Neuron (in vitro differentiated cells): ENCODE data around the gene THRAP3.
"Not testable (repeated sequence)": the region's sequence is repeated elsewhere in the genome, so short reads cannot be mapped to it uniquely, and the experiment has no call there.

Source experiments
- H2AFZ ChIP-seq: one replicate; pipeline ENCODE4 v1.6.1; 2013; ENCODE audit warnings: low read depth, mild to moderate bottlenecking, inconsistent platforms, low read length, moderate library complexity
- H3K27me3 ChIP-seq: one replicate; pipeline ENCODE4 v1.6.1; 2013; ENCODE audit warnings: low read length; ENCODE audit not compliant: insufficient read depth
- H3K36me3 ChIP-seq: one replicate; pipeline ENCODE4 v1.6.1; 2013; ENCODE audit warnings: low read length; ENCODE audit not compliant: insufficient read depth
- H3K4me1 ChIP-seq: one replicate; pipeline ENCODE4 v1.6.1; 2013; ENCODE audit warnings: low read length; ENCODE audit not compliant: insufficient read depth
- H3K4me3 ChIP-seq: 2 replicates; pipeline ENCODE4 v1.5.1; 2013; ENCODE audit warnings: mild to moderate bottlenecking, low read length, moderate library complexity
- H3K9me3 ChIP-seq: one replicate; pipeline ENCODE4 v1.6.1; 2013; ENCODE audit warnings: low read length

Gene THRAP3

GRCh38 chr1:36248250-36248894 is 24.1 kb downstream of the THRAP3 start:
- no peaks in the 10 kb centered on the region for H3K27me3 ChIP-seq
- no peak overlapping the region for H2AFZ ChIP-seq
- no peaks in the 10 kb centered on the region for H3K4me1 ChIP-seq
- H3K4me3 ChIP-seq = no peak overlapping the region
- H3K36me3 ChIP-seq = peaks cover 6% of the 10 kb centered on the region
- H3K9me3 ChIP-seq = peaks cover 3% of the 10 kb centered on the region

GRCh38 chr1:36251794-36252481 is 27.7 kb downstream of the THRAP3 start:
- Histone ChIP-seq H3K9me3 (peaks cover 3% of the 10 kb centered on the region), H3K36me3 (peaks cover 15% of the 10 kb centered on the region), H3K4me3 (no peak overlapping the region), H3K27me3 (no peaks in the 10 kb centered on the region), H3K4me1 (no peaks in the 10 kb centered on the region), H2AFZ (no peak overlapping the region)

GRCh38 chr1:36252482-36252824 is 28.2 kb downstream of the THRAP3 start:
- H2AFZ ChIP-seq, H3K4me1 ChIP-seq, H3K9me3 ChIP-seq, H3K4me3 ChIP-seq, H3K27me3 ChIP-seq: not testable (repeated sequence)
- peaks cover 14% of the 10 kb centered on the region for H3K36me3 ChIP-seq

DNA sequence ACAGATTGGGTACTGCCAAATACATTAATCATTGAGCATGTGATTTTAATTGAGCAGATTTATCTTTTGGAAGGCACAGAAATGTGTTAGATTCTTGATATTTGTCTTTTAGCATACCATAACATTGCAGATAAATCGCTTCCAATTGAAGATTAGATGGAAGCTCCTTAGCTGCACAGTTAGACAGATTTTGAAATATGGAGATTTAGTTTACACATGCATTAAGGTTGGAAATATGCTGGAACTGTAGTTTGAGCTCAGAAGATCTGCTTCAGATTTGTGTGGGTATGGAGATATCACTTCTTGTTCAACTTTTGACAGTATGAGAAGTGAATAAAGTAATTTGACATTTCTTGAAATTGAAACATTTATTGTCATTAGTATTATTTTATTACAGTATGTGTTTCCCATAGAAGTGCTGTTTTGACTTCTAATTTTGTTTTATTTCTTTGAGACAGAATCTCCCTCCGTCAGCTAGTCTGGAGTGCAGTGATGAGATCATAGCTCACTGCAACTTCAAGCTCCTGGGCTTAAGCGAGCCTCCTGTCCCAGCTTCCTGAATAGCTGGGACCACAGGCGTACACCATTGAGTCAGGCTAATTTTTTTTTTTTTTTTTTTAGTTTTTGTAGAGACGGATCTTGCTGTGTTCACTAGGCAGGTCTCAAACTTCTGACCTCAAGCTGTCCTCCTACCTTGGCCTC is 29.1 kb downstream of the THRAP3 start:
- no peaks in the 10 kb centered on the region for H3K4me1 ChIP-seq
- peaks cover 11% of the 10 kb centered on the region for H3K36me3 ChIP-seq
- H3K27me3 ChIP-seq = no peaks in the 10 kb centered on the region
- no peak overlapping the region for H3K4me3 ChIP-seq
- peaks cover 3% of the 10 kb centered on the region for H3K9me3 ChIP-seq
- no peak overlapping the region for H2AFZ ChIP-seq

- Histone ChIP-seq H3K36me3 (peaks cover 29% of the 10 kb centered on the region), H3K4me3 (no peak overlapping the region)
Observed at GRCh38 chr1:36256558-36257374, 32.5 kb downstream of the THRAP3 start.

DNA sequence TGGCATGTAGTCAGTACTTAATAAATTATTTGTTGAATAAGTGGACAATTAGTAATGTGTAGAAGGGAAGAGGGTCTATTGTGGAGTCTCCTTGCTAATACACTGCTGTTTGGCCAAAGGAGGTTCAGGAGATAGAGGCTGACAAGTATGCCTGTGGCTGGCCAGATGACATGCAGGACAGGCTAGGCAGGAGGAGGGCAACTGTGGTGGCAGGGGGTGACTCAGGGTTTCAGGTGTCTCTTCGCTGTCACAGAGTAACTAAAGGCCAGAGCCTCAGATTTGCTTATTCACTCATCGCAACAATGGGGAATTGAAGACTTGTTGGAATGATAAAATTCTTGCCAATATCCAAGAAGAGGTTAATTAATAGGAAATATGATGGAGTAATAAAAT is 33.1 kb downstream of the THRAP3 start:
- no peaks in the 10 kb centered on the region for H3K4me1 ChIP-seq
- H3K4me3 ChIP-seq = no peak overlapping the region
- no peaks in the 10 kb centered on the region for H3K9me3 ChIP-seq
- H3K36me3 ChIP-seq = peaks cover 34% of the 10 kb centered on the region
- H2AFZ ChIP-seq = no peak overlapping the region
- H3K27me3 ChIP-seq = no peaks in the 10 kb centered on the region

More at GRCh38 chr1:36256558-36257374, 32.5 kb downstream of the THRAP3 start:
- no peak overlapping the region for H2AFZ ChIP-seq
- H3K27me3 ChIP-seq = no peaks in the 10 kb centered on the region
- H3K9me3 ChIP-seq = no peaks in the 10 kb centered on the region
- H3K4me1 ChIP-seq = no peaks in the 10 kb centered on the region

- Histone ChIP-seq H3K4me1 (no peaks in the 10 kb centered on the region), H3K27me3 (no peaks in the 10 kb centered on the region), H2AFZ (no peak overlapping the region), H3K9me3 (no peaks in the 10 kb centered on the region), H3K4me3 (no peak overlapping the region), H3K36me3 (peaks cover 43% of the 10 kb centered on the region)
Observed at GRCh38 chr1:36258960-36259344, 34.7 kb downstream of the THRAP3 start.

DNA sequence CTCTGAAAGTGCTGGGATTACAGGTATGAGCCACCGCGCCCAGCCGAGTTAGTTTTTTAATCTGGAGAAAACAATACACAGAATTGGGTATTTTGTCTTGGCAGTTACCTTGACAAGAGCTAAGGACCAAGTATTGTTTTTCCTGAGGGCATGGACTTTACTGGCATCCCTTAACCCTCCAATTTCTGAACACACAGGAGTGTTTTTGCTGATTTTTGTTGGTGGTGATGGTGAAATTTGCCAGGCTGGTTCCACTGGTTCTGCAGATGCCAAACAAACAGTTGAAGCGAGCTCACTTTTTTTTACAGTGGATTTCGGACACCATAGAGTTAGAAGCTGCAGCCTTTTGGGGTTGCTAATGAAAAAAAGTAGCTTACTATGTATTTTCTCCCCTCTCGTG is 44.7 kb downstream of the THRAP3 start:
- peaks cover 45% of the 10 kb centered on the region for H3K36me3 ChIP-seq
- H3K4me3 ChIP-seq = no peak overlapping the region
- no peak overlapping the region for H2AFZ ChIP-seq
- no peaks in the 10 kb centered on the region for H3K9me3 ChIP-seq
- H3K4me1 ChIP-seq = no peaks in the 10 kb centered on the region
- no peaks in the 10 kb centered on the region for H3K27me3 ChIP-seq

DNA sequence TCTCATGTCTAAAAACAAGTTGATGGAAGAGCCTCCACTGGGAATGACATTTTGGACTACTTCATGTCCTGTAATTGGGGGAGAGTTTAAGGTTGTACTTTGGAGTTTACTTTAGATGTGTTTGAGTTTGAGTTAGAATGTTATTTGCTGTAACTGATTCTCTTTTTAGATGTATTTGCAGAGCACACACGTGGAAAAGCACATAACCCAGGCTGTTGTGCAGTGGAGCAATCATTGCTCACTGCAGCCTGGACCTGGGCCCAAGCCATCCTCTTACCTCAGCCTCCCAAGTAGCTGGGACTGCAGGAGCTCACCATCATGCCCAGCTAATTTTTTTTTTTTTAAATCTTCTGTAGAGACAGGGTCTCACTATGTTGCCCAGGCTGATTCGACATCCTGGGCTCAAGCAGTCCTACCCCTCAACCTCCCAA is 45.2 kb downstream of the THRAP3 start:
- Histone ChIP-seq H2AFZ (no peak overlapping the region), H3K4me3 (no peak overlapping the region), H3K36me3 (peaks cover 48% of the 10 kb centered on the region), H3K9me3 (no peaks in the 10 kb centered on the region), H3K4me1 (no peaks in the 10 kb centered on the region), H3K27me3 (no peaks in the 10 kb centered on the region)

DNA sequence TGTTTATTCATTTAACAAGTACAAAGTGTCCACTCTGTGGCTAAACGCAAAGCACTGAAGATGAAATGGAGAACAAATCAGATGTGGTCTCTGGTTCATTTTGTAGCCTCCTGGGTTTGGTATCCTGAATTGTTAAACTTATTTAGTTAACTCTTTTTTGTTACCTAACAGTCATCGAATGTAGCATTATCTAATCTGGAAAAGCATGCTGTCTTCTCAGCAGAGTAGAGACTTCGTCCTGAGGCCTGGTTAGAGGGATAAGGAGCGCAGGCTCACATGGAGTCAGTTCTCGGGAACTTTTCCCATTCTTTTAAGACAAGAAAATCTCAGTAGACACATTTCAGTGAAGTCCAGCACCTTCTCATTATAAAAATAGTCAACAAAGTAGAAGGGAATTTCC is 48.8 kb downstream of the THRAP3 start:
- no peak overlapping the region for H3K4me3 ChIP-seq
- no peaks in the 10 kb centered on the region for H3K27me3 ChIP-seq
- H2AFZ ChIP-seq = no peak overlapping the region
- peaks cover 41% of the 10 kb centered on the region for H3K36me3 ChIP-seq
- no peaks in the 10 kb centered on the region for H3K4me1 ChIP-seq
- no peaks in the 10 kb centered on the region for H3K9me3 ChIP-seq

GRCh38 chr1:36274201-36274600 is 50.0 kb downstream of the THRAP3 start:
- H3K36me3 ChIP-seq = peaks cover 36% of the 10 kb centered on the region
- no peak overlapping the region for H3K4me3 ChIP-seq
- H3K9me3 ChIP-seq = no peaks in the 10 kb centered on the region
- no peaks in the 10 kb centered on the region for H3K4me1 ChIP-seq
- no peaks in the 10 kb centered on the region for H3K27me3 ChIP-seq
- H2AFZ ChIP-seq = no peak overlapping the region

GRCh38 chr1:36276688-36277087 is 52.4 kb downstream of the THRAP3 start:
- Histone ChIP-seq H3K9me3 (no peaks in the 10 kb centered on the region), H3K36me3 (peaks cover 23% of the 10 kb centered on the region), H2AFZ (no peak overlapping the region), H3K4me1 (no peaks in the 10 kb centered on the region), H3K4me3 (no peak overlapping the region), H3K27me3 (no peaks in the 10 kb centered on the region)
